HFF-Myc (cell line): ENCODE data around the gene HTR1D.

Experiments used
- DNase-seq: peaks from one replicate; pipeline ENCODE4 v3.0.0-alpha.2; 2011; ENCODE audit warnings: low read depth; ENCODE audit errors: extremely low read depth
- H3K4me3 ChIP-seq: replicated peaks from 2 replicates; pipeline ENCODE4 v1.5.1; 2011; ENCODE audit warnings: low read depth, mild to moderate bottlenecking, control low read depth, low read length
- TF ChIP-seq, protein P1 (sequence below): IDR thresholded peaks from 2 replicates; pipeline ENCODE4 v1.5.1; 2012; ENCODE audit warnings: mild to moderate bottlenecking, low read depth, low read length, control low read depth; ENCODE audit errors: missing control alignments

The HTR1D gene

DNA sequence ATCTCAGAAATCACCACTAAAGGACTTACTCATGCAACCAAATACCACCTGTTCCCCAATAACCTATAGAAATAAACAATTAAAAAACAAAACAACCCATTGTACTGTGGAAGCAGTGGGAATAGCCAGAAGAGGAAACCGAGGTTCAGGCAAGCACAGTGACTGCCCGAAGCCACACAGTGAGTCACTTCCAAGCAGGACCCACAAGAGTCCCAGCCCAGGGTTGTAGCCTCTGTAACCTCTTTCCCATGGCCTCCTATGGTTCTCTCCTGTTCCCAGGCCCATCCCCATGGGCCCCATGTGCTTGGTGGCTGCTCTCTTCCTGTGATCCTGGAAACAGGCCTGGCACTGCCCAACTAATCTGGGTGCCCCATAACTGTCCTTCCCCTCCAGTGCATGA, 29.0 kb upstream of the HTR1D start:
- TF ChIP-seq, protein P1, sequence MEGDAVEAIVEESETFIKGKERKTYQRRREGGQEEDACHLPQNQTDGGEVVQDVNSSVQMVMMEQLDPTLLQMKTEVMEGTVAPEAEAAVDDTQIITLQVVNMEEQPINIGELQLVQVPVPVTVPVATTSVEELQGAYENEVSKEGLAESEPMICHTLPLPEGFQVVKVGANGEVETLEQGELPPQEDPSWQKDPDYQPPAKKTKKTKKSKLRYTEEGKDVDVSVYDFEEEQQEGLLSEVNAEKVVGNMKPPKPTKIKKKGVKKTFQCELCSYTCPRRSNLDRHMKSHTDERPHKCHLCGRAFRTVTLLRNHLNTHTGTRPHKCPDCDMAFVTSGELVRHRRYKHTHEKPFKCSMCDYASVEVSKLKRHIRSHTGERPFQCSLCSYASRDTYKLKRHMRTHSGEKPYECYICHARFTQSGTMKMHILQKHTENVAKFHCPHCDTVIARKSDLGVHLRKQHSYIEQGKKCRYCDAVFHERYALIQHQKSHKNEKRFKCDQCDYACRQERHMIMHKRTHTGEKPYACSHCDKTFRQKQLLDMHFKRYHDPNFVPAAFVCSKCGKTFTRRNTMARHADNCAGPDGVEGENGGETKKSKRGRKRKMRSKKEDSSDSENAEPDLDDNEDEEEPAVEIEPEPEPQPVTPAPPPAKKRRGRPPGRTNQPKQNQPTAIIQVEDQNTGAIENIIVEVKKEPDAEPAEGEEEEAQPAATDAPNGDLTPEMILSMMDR, result no peak
- no peak for DNase-seq
- H3K4me3 ChIP-seq, result no peak overlapping the region

DNA sequence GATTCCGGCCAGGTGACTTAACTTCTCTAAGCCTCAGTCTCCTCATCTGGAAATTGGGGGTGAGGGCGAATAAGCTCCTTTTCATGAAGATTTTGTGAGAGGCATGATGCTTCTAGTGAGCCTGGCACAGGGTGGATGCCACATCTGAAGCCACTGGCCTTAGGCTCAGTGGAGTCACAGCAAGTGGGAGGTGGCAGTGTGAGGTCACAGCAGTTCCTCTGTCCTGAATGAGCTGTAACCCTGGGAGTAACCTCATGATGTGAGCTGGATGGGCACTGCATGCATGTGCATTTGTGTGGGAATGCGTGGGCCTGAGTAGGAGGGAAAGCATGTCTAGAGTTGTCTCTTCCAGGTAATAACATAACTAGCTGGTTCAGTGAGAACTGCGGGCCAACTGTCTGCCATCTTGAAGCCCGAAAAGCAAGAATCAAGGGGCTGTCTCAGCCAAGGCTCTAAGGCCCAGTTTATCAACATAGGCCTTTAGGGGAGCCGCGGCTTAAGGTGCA, 27.0 kb upstream of the HTR1D start:
- TF ChIP-seq, protein P1, result no peak
- no peak overlapping the region for H3K4me3 ChIP-seq

DNA sequence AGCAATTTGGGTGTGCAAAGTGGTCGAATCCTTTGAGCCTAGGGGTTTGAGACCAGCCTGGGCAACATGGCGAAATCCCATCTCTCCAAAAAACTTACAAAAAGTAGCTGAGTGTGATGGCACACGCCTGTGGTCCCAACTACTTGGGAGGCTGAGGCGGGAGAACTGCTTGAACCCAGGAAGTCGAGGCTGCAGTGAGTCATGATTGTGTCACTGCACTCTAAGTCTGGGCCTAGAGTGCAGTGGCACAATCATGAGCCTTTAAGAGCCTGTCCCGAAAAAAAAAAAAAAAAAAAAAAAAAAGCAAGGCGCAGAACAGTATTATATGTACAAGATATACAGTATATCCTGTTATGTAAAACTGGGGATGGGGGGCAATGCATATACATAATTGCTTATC, 25.1 kb upstream of the HTR1D start:
- TF ChIP-seq, protein P1, result no peak
- DNase-seq, result no peak
- no peak overlapping the region for H3K4me3 ChIP-seq

More for the DNA sequence above, 27.0 kb upstream of the HTR1D start:
- no peak for DNase-seq

GRCh38 chr1:23239638-23240295, 22.5 kb upstream of the HTR1D start:
- DNase-seq, result no peak
- TF ChIP-seq, protein P1, result no peak
- no peak overlapping the region for H3K4me3 ChIP-seq

DNA sequence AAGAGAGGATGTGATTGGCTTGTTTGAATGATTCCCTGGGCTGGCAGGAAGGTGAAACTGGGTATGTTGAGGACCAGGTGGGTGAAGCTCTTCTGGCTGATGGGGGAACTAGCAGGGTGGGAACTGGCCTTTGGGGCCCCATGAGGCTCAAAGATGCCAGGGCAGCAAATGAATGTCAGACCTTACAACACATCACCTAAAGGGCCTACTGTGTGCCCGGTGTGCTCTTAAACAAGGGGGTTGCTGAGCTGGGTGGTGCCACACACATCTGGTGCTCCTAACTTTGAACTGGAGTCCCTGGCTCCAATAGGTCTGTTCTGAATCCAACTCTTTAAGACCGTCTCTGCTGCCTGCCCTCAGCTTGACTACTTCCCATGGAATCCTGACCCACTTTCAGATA, 21.3 kb upstream of the HTR1D start:
- no peak for DNase-seq
- TF ChIP-seq, protein P1, result no peak
- no peak overlapping the region for H3K4me3 ChIP-seq

DNA sequence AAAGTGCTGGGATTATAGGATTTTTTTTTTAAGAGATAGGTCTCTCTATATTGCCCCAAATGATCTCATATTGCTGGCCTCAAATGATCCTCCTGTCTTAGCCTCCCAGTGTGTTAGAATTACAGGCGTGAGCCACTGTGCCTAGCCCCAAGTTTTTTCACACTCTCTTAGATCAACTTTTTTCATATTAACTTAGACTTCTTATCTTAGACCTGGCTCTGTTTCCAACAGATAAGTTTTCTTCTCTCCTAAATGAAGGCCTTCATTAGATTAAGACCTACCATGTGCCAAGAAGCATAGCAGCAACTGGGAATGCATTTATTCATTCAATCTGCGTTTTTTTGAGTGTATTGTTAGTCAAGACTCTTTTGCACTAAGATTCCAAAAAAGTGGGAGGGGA, 20.2 kb upstream of the HTR1D start:
- TF ChIP-seq, protein P1, result no peak
- DNase-seq, result no peak
- no peak overlapping the region for H3K4me3 ChIP-seq

GRCh38 chr1:23227806-23228205, 10.5 kb upstream of the HTR1D start:
- no peak for DNase-seq
- TF ChIP-seq, protein P1, result no peak
- no peak overlapping the region for H3K4me3 ChIP-seq
